ENCODE results near the gene CAMK1G. TPM values are rescaled to one million over a fixed set of nuclear protein-coding genes. Genes with fewer than 3 reads are reported as not detected.

The CAMK1G gene
- total and polyA plus RNA-seq, 10 of the 15 experiments (the other 5 are each of a cell fraction or from before 2014, with no cell fraction given): 0.18 to 0.20 TPM; not detected in 8

DNA sequence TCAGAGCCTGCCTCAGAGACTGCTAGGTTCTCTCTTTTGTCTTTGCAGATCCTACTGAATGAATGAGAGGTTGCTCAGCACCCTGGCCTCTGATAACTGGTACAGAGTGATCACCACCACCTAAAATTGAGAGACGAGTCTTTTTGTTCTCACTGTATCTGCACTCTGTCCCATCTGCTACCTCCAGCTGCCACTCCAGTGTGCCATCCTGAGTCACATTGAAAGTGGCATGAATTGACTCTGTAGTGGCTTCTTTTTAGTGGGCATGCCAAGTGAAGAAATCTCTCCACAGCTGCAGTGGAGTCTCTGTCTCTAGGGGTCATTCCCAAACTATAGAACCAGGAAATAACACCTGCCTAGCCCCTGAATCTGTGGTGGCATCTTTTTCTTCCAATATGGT is 14.7 kb downstream of the CAMK1G start (continued):
- TF ChIP-seq E2F8 (IDR thresholded peaks at IDR 0.05; ENCODE audit: low read depth, partially characterized antibody): no peak
- no peak for TF ChIP-seq DPF2 (IDR thresholded peaks at IDR 0.05)

GRCh38 chr1:209600541-209600940 is 17.0 kb downstream of the CAMK1G start:
- no peak for FAIRE-seq
- TF ChIP-seq CEBPZ (IDR thresholded peaks at IDR 0.05; ENCODE audit: low read depth, low read length) (no peak), ELK1 (IDR thresholded peaks at IDR 0.05; ENCODE audit: low read depth, low read length) (no peak), POLR2AphosphoS5 (IDR thresholded peaks at IDR 0.05; ENCODE audit: low read length) (no peak), SMARCA5 (IDR thresholded peaks at IDR 0.05) (no peak), ATF3 (IDR thresholded peaks at IDR 0.05; ENCODE audit: borderline replicate concordance, extremely low read depth, low read depth, low read length) (no peak), SUPT20H (IDR thresholded peaks at IDR 0.05; ENCODE audit: borderline replicate concordance, control insufficient read depth, low read depth, low read length) (no peak)
- TF ChIP-seq, protein P1, sequence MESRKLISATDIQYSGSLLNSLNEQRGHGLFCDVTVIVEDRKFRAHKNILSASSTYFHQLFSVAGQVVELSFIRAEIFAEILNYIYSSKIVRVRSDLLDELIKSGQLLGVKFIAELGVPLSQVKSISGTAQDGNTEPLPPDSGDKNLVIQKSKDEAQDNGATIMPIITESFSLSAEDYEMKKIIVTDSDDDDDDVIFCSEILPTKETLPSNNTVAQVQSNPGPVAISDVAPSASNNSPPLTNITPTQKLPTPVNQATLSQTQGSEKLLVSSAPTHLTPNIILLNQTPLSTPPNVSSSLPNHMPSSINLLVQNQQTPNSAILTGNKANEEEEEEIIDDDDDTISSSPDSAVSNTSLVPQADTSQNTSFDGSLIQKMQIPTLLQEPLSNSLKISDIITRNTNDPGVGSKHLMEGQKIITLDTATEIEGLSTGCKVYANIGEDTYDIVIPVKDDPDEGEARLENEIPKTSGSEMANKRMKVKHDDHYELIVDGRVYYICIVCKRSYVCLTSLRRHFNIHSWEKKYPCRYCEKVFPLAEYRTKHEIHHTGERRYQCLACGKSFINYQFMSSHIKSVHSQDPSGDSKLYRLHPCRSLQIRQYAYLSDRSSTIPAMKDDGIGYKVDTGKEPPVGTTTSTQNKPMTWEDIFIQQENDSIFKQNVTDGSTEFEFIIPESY (IDR thresholded peaks at IDR 0.05): no peak
- TF ChIP-seq, protein P2, sequence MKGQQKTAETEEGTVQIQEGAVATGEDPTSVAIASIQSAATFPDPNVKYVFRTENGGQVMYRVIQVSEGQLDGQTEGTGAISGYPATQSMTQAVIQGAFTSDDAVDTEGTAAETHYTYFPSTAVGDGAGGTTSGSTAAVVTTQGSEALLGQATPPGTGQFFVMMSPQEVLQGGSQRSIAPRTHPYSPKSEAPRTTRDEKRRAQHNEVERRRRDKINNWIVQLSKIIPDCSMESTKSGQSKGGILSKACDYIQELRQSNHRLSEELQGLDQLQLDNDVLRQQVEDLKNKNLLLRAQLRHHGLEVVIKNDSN (IDR thresholded peaks at IDR 0.05; ENCODE audit: borderline replicate concordance, extremely low read length, insufficient read depth, low read depth, low read length): no peak

More at GRCh38 chr1:209600541-209600940, 17.0 kb downstream of the CAMK1G start:
- DNase-seq (ENCODE audit: low read depth, low spot score): no peak
- SMC1A ChIA-PET (ENCODE audit: uncharacterized antibody, unreplicated experiment): interaction anchor here (0.8 to 2.7 kb wide), 5 partner anchors 10 to 152 kb away, joined by 3 to 17 read pairs (median 4); no protein-coding TSS in a partner anchor
- POLR2A ChIA-PET: no interaction called here
- intact Hi-C loops (cut with micrococcal nuclease; ENCODE audit: unreplicated experiment): loop anchor here (10.0 kb wide), 1 partner anchor 144 kb away; no protein-coding TSS in a partner anchor
- no peaks in the 10 kb centered on the region for H3K9me3 ChIP-seq (replicated peaks; ENCODE audit: control insufficient read depth, insufficient read depth, low read length)
- in situ Hi-C loops (cut with MboI): no loop called here
- RAD21 ChIA-PET (ENCODE audit: unreplicated experiment): interaction anchor here (0.9 to 2.5 kb wide), 5 partner anchors 7 to 215 kb away, joined by 3 to 12 read pairs (median 3); partner anchors contain the start of gene CAMK1G
- no peaks in the 10 kb centered on the region for H3K4me1 ChIP-seq (ENCODE audit: control insufficient read depth, insufficient read depth, low read length)
- no TSS peak for BruUV-seq (replicated peaks)
- no peaks in the 10 kb centered on the region for H3K79me2 ChIP-seq (ENCODE audit: control insufficient read depth, insufficient read depth, low read length)
- H3K4me3 ChIP-seq: no peak overlapping the region
- CTCF ChIA-PET: interaction anchor here (1.0 to 15.5 kb wide), 6 partner anchors 24 to 352 kb away, joined by 3 to 211 read pairs (median 4); no protein-coding TSS in a partner anchor
- ATAC-seq: no peak
- H2AFZ ChIP-seq (ENCODE audit: control insufficient read depth, low read depth, low read length): no peak overlapping the region
- H4K20me1 ChIP-seq (ENCODE audit: control insufficient read depth, insufficient read depth): no peaks in the 10 kb centered on the region
- no peak overlapping the region for H3K9ac ChIP-seq (ENCODE audit: control insufficient read depth, insufficient read depth, low read length)
- H3K27me3 ChIP-seq (replicated peaks in 1 of 2; ENCODE audit: control insufficient read depth in 2 of 2, insufficient read depth in 2 of 2, low read length in 1 of 2): no peaks in the 10 kb centered on the region; a peak in 1 of 4 replicates
- H3K27ac ChIP-seq (ENCODE audit: control insufficient read depth, insufficient read depth): no peak overlapping the region
- H3K4me2 ChIP-seq (ENCODE audit: control insufficient read depth, insufficient read depth): no peak overlapping the region
- H3K36me3 ChIP-seq (ENCODE audit: control insufficient read depth in 2 of 2, insufficient read depth in 2 of 2, low read length in 1 of 2): no peaks in the 10 kb centered on the region
- WGBS (ENCODE audit: insufficient coverage, insufficient replicate concordance, low lambda C conversion rate, missing lambda C conversion rate): 16% methylated on average over 1 of the region's 1 CpG

Measured in GM12878 (cell line).